GM06990 (cell line): Measurements from ENCODE around the gene RHOT2.

ENCODE experiments used
- DNase-seq: peaks from one replicate; pipeline ENCODE4 v3.0.0-alpha.2; 2011; ENCODE audit not compliant: insufficient read length; ENCODE audit errors: extremely low read depth
- H3K27me3 ChIP-seq: replicated peaks from 2 replicates; pipeline ENCODE4 v1.6.0; 2011; ENCODE audit warnings: low read length; ENCODE audit not compliant: control insufficient read depth, insufficient read depth
- H3K36me3 ChIP-seq: 2 replicates; pipeline ENCODE4 v1.5.1; 2011; ENCODE audit warnings: low read length; ENCODE audit not compliant: control insufficient read depth, insufficient read depth
- H3K4me3 ChIP-seq: replicated peaks from 2 replicates; pipeline ENCODE4 v1.5.1; 2011; ENCODE audit warnings: low read depth, mild to moderate bottlenecking, control low read depth, low read length
- CTCF ChIP-seq: IDR thresholded peaks from 2 replicates; pipeline ENCODE4 v1.5.1; 2011; ENCODE audit warnings: low read length, control low read depth, mild to moderate bottlenecking, inconsistent platforms; ENCODE audit not compliant: insufficient read depth, poor library complexity, severe bottlenecking

The RHOT2 gene

GRCh38 chr16:628321-629061 lies 39.4 kb upstream of the RHOT2 start:
- H3K4me3 ChIP-seq: no peak overlapping the region
- no peaks in the 10 kb centered on the region for H3K27me3 ChIP-seq
- H3K36me3 ChIP-seq: no peaks in the 10 kb centered on the region; the same call in 1 of the 2 replicates
- no peak for TF ChIP-seq CTCF
- no peak for DNase-seq

DNA sequence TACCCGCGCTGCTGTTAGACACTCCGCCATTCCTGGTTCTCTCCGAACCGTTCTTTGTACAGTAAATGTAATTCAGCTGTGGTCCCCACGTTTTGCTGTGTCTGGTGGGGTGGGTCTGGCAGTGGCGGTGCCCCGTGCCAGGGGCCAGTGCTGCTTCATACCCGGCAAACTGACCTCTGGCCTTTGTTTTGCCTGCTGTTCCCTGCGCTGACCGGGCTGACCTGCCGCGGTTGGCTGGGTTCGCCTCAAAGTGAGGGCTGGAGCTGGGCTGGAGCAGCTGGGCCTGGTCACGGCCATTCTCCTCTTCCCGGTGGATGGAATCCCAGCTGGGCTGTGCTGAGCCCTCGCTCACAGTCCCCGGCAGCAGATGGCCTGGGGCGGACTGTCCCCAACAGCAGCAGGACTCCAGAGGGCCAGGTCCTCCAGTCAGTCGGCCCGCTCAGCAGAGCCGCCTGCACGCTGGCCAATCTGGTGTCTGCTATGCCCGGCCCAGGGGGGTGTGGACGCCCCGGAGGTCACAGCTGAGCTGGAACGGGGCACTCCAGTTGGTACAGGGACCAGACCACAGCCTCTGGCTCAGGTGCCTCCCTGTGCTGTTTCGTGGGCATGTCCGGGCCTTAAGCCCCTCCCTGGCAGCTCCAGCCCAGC lies 38.6 kb upstream of the RHOT2 start:
- TF ChIP-seq CTCF: no peak
- peaks cover 2% of the 10 kb centered on the region; the same call in 1 of the 2 replicates for H3K36me3 ChIP-seq
- H3K4me3 ChIP-seq: no peak overlapping the region
- DNase-seq: no peak
- H3K27me3 ChIP-seq: no peaks in the 10 kb centered on the region

- TF ChIP-seq CTCF: no peak
- Histone ChIP-seq H3K4me3 (no peak overlapping the region), H3K27me3 (no peaks in the 10 kb centered on the region), H3K36me3 (peaks cover 4% of the 10 kb centered on the region; the same call in 1 of the 2 replicates)
- DNase-seq: no peak
Measured at GRCh38 chr16:629833-630248, 38.1 kb upstream of the RHOT2 start.

DNA sequence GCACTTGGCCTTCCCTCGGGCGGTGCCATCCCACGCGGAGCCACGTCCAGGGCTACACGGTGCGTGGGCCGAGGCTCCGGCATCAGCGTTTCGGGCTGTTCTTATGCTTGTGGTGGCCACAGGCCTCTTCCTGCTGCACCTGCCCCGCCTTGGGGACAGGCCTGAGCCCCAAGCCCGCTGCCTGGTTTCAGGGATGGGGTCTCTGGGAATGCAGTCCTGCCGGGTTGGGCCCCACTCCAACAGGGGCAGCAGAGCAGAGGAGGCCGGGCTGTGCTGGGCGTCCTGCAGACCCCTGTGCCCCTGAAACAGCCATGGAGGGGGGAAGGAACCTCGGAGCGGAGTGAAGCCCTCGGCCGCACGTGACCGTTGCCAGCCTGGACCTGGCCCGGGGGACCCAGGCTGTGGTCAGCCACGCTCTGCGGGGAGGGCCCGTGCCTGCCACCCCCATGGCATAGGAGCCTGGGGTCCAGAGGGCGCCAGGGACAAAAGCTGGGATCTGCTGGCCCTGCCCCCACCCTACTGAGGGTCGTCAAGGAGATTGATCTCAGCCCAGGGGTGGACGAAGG lies 37.6 kb upstream of the RHOT2 start:
- H3K4me3 ChIP-seq: no peak overlapping the region
- TF ChIP-seq CTCF: no peak
- peaks cover 4% of the 10 kb centered on the region; the same call in 1 of the 2 replicates for H3K36me3 ChIP-seq

DNA sequence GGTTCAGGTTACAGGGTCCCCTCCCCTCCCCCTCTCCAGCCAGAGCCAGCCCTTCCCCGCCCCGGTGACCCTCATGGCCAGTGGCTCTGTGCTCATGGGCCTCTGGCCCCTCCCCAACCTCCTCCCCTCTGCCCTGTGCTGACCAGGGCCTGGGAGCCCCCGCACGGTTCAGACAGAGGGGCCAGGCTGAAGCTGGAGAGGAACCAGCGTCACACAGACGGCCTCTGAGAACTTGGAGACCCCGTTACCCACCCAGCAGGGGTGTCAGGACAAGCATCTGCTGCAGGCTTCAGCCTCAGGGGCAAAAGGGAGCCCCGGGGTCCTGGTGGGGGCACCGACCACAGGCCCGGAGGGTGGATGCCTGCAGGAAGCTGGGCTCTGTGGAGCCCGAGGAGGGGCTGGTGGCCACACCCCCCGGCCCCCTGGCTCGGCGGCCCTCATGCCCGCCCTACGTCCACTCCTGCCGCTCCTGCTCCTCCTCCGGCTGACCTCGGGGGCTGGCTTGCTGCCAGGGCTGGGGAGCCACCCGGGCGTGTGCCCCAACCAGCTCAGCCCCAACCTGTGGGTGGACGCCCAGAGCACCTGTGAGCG lies 37.0 kb upstream of the RHOT2 start, which contains the start of gene WFIKKN1:
Gene WFIKKN1, plus strand, starts transcription at position 171 of the 591 bp plus-strand sequence. Its CDS starts 269 bp downstream, at position 440.
- no peak for DNase-seq
- H3K36me3 ChIP-seq: peaks cover 4% of the 10 kb centered on the region; the same call in 1 of the 2 replicates
- no peaks in the 10 kb centered on the region for H3K27me3 ChIP-seq
- TF ChIP-seq CTCF: no peak
- no peak within 1 kb of the TSS for H3K4me3 ChIP-seq

More for the DNA sequence above, 37.6 kb upstream of the RHOT2 start:
- no peak for DNase-seq
- no peaks in the 10 kb centered on the region for H3K27me3 ChIP-seq
